GM12878 (cell line): Measurements from ENCODE around the gene UQCRFS1. TPM values are rescaled to one million over a fixed set of nuclear protein-coding genes. Genes with fewer than 3 reads are reported as not detected.
A peak's percentile ranks its signal among the peaks of the same experiment; 100 is the strongest.

Experiments used
- BHLHE40 ChIP-seq, 2 experiments: fragments of 450-650 bp in 1 of 2; IDR thresholded peaks; 2 replicates each; pipeline ENCODE4 v1.6.1; 2011 to 2017; ENCODE audit warnings: low read depth in 2 of 2, borderline replicate concordance in 1 of 2, improper control_type of control experiment in 1 of 2, low read length in 1 of 2, mild to moderate bottlenecking in 1 of 2
- CBX5 ChIP-seq: sonication (generic); IDR thresholded peaks from 2 replicates; pipeline ENCODE4 v1.6.1; 2016; ENCODE audit warnings: low read depth, moderate library complexity, mild to moderate bottlenecking, inconsistent platforms
- CHD1 ChIP-seq: IDR thresholded peaks from 2 replicates; pipeline ENCODE4 v1.6.1; 2012; ENCODE audit warnings: low read depth, low read length, improper control_type of control experiment
- CREM ChIP-seq: IDR thresholded peaks from 2 replicates; pipeline ENCODE4 v1.6.1; 2014; ENCODE audit warnings: antibody characterized with exemption, low read depth
- ESRRA ChIP-seq: IDR thresholded peaks from 2 replicates; pipeline ENCODE4 v1.6.1; 2012; ENCODE audit warnings: mild to moderate bottlenecking, low read length, improper control_type of control experiment
- ETV6 ChIP-seq, 2 experiments: fragments of 450-650 bp in 1 of 2; IDR thresholded peaks in 1 of 2; conservative IDR thresholded peaks in 1 of 2; 2 replicates each; pipeline ENCODE4 v1.6.1; 2014; ENCODE audit warnings: antibody characterized with exemption in 1 of 2, borderline replicate concordance in 1 of 2, low read depth in 1 of 2, mild to moderate bottlenecking in 1 of 2, moderate library complexity in 1 of 2
- HCFC1 ChIP-seq: fragments of 150-350 bp; IDR thresholded peaks from 2 replicates; pipeline ENCODE4 v1.6.1; 2014; ENCODE audit warnings: low read length
- IKZF1 ChIP-seq: fragments of 450-650 bp; conservative IDR thresholded peaks from 2 replicates; pipeline ENCODE4 v1.6.1; 2017; ENCODE audit warnings: antibody characterized with exemption, mild to moderate bottlenecking
- MTA2 ChIP-seq: fragments of 450-650 bp; IDR thresholded peaks from 2 replicates; pipeline ENCODE4 v1.6.1; 2016; ENCODE audit warnings: low read depth, mild to moderate bottlenecking, moderate library complexity
- MYB ChIP-seq: fragments of 150-350 bp; IDR thresholded peaks from 2 replicates; pipeline ENCODE4 v1.6.1; 2014; ENCODE audit warnings: mild to moderate bottlenecking, low read depth, low read length, borderline replicate concordance
- NRF1 ChIP-seq: conservative IDR thresholded peaks from 2 replicates; pipeline ENCODE4 v1.6.1; 2011; ENCODE audit warnings: mild to moderate bottlenecking, low read depth, low read length, improper control_type of control experiment
- PAX5 ChIP-seq: IDR thresholded peaks from 2 replicates; pipeline ENCODE4 v1.6.1; 2011; ENCODE audit warnings: low read depth, low read length, borderline replicate concordance
- PML ChIP-seq: IDR thresholded peaks from 2 replicates; pipeline ENCODE4 v1.6.1; 2012; ENCODE audit warnings: low read length, inconsistent platforms
- POLR2A ChIP-seq: IDR thresholded peaks from 2 replicates; pipeline ENCODE4 v1.6.1; 2011; ENCODE audit warnings: low read depth, mild to moderate bottlenecking, low read length
- POU2F2 ChIP-seq: IDR thresholded peaks from 3 replicates; pipeline ENCODE4 v1.6.1; 2011; ENCODE audit warnings: low read depth, mild to moderate bottlenecking, low read length, borderline replicate concordance
- RB1 ChIP-seq: fragments of 450-650 bp; formaldehyde crosslinking; IDR thresholded peaks from 2 replicates; pipeline ENCODE4 v1.6.1; 2017; ENCODE audit warnings: mild to moderate bottlenecking, borderline replicate concordance
- SMAD5 ChIP-seq: IDR thresholded peaks from 2 replicates; pipeline ENCODE4 v1.6.1; 2016; ENCODE audit warnings: antibody characterized with exemption, low read depth
- SRF ChIP-seq, 2 experiments: IDR thresholded peaks; 2 replicates each; pipeline ENCODE4 v1.6.1; 2011; ENCODE audit warnings: low read depth in 2 of 2, low read length in 2 of 2, mild to moderate bottlenecking in 1 of 2, moderate library complexity in 1 of 2
- STAT1 ChIP-seq: fragments of 450-650 bp; conservative IDR thresholded peaks from 2 replicates; pipeline ENCODE4 v1.6.1; 2014; ENCODE audit warnings: antibody characterized with exemption, mild to moderate bottlenecking
- TAF1 ChIP-seq: IDR thresholded peaks from 2 replicates; pipeline ENCODE4 v1.6.1; 2011; ENCODE audit warnings: mild to moderate bottlenecking, low read depth, low read length, borderline replicate concordance
- TARDBP ChIP-seq: IDR thresholded peaks from 2 replicates; pipeline ENCODE4 v1.6.1; 2016; ENCODE audit warnings: borderline replicate concordance
- ZNF207 ChIP-seq: fragments of 450-650 bp; IDR thresholded peaks from 2 replicates; pipeline ENCODE4 v1.6.1; 2014; ENCODE audit warnings: antibody characterized with exemption, mild to moderate bottlenecking, borderline replicate concordance
- polyA plus RNA-seq, 11 experiments: library from polyadenylated mRNA; depleted of rRNA in 4 of 11; unstranded in 6 of 11; stranded (reverse) in 5 of 11; fragments of >200 nt; fragmentation: Nextera tagmentation in 4 of 11; fragmentation: Illumina TruSeq in 1 of 11; extraction: Ambion mirVana in 4 of 11; extraction: Trizol in 1 of 11; gene quantifications; 1 replicate in 1 of 11; 2 replicates in 10 of 11; pipeline versions ENCODE4 v1.2.1 to v1.2.3, GENCODE V29; 2011 to 2016; ENCODE audit warnings: inconsistent platforms in 2 of 11, missing spikeins in 2 of 11, low read depth in 1 of 11
- total RNA-seq, 4 experiments: library from RNA; depleted of rRNA in 3 of 4; stranded (reverse); fragments of >200 nt in 3 of 4; fragmentation: Illumina TruSeq in 1 of 4; extraction: Trizol in 1 of 4; gene quantifications; 2 replicates each; pipeline versions ENCODE4 v1.2.1 to v1.2.3, GENCODE V29; 2013 to 2021
- TF ChIP-seq, protein P1 (sequence below): fragments of 450-650 bp; IDR thresholded peaks from 2 replicates; pipeline ENCODE4 v1.6.1; 2017; ENCODE audit warnings: mild to moderate bottlenecking, moderate library complexity
- TF ChIP-seq, protein P2 (sequence below): fragments of 450-650 bp; IDR thresholded peaks from 2 replicates; pipeline ENCODE4 v1.6.1; 2016; ENCODE audit warnings: mild to moderate bottlenecking
- TF ChIP-seq, protein P3 (sequence below): IDR thresholded peaks from 2 replicates; pipeline ENCODE4 v1.6.1; 2011; ENCODE audit warnings: low read depth, mild to moderate bottlenecking, low read length, moderate library complexity, borderline replicate concordance; ENCODE audit errors: extremely low read depth

Gene UQCRFS1
- total and polyA plus RNA-seq, 10 of the 15 experiments (the other 5 are each of a cell fraction or from before 2014, with no cell fraction given) = 9.3 to 125 (median 67.9) TPM

DNA sequence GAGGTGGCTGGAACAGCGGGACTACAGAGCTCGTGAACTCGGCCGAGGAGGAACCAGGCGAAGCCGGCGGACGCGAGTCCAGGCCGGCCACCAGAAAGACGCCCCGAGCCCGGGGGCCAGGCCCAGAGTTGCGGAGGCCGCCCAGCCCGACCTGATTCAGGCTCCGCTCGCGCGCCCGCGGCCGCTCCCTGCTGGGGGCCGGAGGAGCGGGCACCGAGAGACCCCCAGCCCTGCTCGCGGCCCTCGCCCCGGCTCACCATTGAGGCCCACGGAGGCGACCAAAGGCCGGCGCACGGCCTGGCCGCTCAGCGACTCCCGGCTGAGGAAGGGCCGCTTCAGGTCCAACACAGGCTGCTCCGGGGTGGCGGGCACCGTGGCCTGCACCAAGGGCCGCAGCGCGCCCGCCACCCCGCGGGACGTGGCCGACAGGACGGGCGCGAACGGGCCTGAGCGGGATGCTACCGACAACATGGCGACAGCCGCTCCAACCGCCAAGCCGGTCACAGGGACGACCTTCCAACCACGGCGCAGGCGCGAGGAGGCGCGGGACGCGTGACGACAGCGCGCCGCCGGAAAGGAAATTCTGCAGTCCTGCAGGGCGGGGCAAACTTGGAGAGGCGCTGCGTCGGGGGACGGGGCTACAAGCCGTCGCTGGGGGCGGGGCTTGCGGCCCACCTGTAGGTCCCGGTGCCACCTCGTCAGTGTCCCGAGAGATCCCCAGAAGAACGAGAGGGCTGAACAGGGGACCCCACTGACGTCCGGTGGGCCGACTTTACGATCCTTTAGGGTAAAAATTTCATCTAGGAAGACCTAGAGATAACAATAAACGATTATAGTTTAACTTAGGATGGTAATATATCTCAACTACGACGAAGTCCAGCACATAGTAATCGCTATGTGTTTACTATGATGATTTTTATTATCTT is at the start of gene UQCRFS1 (continued):
- TF ChIP-seq, protein P1, sequence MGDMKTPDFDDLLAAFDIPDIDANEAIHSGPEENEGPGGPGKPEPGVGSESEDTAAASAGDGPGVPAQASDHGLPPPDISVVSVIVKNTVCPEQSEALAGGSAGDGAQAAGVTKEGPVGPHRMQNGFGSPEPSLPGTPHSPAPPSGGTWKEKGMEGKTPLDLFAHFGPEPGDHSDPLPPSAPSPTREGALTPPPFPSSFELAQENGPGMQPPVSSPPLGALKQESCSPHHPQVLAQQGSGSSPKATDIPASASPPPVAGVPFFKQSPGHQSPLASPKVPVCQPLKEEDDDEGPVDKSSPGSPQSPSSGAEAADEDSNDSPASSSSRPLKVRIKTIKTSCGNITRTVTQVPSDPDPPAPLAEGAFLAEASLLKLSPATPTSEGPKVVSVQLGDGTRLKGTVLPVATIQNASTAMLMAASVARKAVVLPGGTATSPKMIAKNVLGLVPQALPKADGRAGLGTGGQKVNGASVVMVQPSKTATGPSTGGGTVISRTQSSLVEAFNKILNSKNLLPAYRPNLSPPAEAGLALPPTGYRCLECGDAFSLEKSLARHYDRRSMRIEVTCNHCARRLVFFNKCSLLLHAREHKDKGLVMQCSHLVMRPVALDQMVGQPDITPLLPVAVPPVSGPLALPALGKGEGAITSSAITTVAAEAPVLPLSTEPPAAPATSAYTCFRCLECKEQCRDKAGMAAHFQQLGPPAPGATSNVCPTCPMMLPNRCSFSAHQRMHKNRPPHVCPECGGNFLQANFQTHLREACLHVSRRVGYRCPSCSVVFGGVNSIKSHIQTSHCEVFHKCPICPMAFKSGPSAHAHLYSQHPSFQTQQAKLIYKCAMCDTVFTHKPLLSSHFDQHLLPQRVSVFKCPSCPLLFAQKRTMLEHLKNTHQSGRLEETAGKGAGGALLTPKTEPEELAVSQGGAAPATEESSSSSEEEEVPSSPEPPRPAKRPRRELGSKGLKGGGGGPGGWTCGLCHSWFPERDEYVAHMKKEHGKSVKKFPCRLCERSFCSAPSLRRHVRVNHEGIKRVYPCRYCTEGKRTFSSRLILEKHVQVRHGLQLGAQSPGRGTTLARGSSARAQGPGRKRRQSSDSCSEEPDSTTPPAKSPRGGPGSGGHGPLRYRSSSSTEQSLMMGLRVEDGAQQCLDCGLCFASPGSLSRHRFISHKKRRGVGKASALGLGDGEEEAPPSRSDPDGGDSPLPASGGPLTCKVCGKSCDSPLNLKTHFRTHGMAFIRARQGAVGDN = peak; percentile 59; the same call in 1 of the 2 replicates
- TF ChIP-seq CHD1 (0 out of 2 replicates have a peak, but pooled peaks have one; percentile 7), STAT1 (peak; percentile 81; the same call in 1 of the 2 replicates), PAX5 (0 out of 2 replicates have a peak, but pooled peaks have one; percentile 48), NRF1 (peak; percentile 71), BHLHE40 (IDR thresholded peaks at IDR 0.05; ENCODE audit: borderline replicate concordance in 1 of 2, low read depth in 2 of 2, low read length in 1 of 2) (peak in 1 of 2 experiments; percentile 52; a peak in 1 of 4 replicates), PML (no peak), ESRRA (no peak; the same call in 1 of the 2 replicates), RB1 (peak; percentile 23; the same call in 1 of the 2 replicates), SMAD5 (peak; percentile 60; the same call in 1 of the 2 replicates), CBX5 (no peak), IKZF1 (peak; percentile 76), MTA2 (no peak), HCFC1 (peak; percentile 58; the same call in 1 of the 2 replicates), POLR2A (peak; percentile 91), CREM (peak; percentile 91), ZNF207 (peak; percentile 86; the same call in 1 of the 2 replicates), TAF1 (peak; percentile 43; the same call in 1 of the 2 replicates), TARDBP (no peak), ETV6 (conservative IDR thresholded peaks at IDR 0.05 in 1 of 2, IDR thresholded peaks at IDR 0.05 in 1 of 2; ENCODE audit: borderline replicate concordance in 1 of 2, low read depth in 1 of 2) (no peak), MYB (no peak), SRF (IDR thresholded peaks at IDR 0.05; ENCODE audit: low read depth in 2 of 2, low read length in 2 of 2) (peak in 1 of 2 experiments; percentile 35; a peak in 1 of 4 replicates), POU2F2 (0 out of 3 replicates have a peak, but pooled peaks have one; percentile 14)
- TF ChIP-seq, protein P2, sequence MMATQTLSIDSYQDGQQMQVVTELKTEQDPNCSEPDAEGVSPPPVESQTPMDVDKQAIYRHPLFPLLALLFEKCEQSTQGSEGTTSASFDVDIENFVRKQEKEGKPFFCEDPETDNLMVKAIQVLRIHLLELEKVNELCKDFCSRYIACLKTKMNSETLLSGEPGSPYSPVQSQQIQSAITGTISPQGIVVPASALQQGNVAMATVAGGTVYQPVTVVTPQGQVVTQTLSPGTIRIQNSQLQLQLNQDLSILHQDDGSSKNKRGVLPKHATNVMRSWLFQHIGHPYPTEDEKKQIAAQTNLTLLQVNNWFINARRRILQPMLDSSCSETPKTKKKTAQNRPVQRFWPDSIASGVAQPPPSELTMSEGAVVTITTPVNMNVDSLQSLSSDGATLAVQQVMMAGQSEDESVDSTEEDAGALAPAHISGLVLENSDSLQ = peak; percentile 14; the same call in 1 of the 2 replicates
- TF ChIP-seq, protein P3, sequence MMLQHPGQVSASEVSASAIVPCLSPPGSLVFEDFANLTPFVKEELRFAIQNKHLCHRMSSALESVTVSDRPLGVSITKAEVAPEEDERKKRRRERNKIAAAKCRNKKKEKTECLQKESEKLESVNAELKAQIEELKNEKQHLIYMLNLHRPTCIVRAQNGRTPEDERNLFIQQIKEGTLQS = peak; percentile 66; the same call in 1 of the 2 replicates
